Epithelial cell of proximal tubule (primary cell): Measurements from ENCODE around the gene INPP5K. TPM values are rescaled to one million over a fixed set of nuclear protein-coding genes. Genes with fewer than 3 reads are reported as not detected.

Source experiments
- DNase-seq: peaks from one replicate; pipeline ENCODE4 v3.0.0-alpha.2; 2011; ENCODE audit warnings: low read depth
- H3K4me3 ChIP-seq: 2 replicates; pipeline ENCODE4 v1.5.1; 2011; ENCODE audit warnings: low read depth, mild to moderate bottlenecking, low read length
- CTCF ChIP-seq: conservative IDR thresholded peaks from 2 replicates; pipeline ENCODE4 v1.5.1; 2012; ENCODE audit warnings: low read depth, mild to moderate bottlenecking, low read length
- total RNA-seq: library from RNA; depleted of rRNA; stranded (reverse); fragments of >200 nt; gene quantifications from 2 replicates; pipeline ENCODE4 v1.2.3, GENCODE V29; 2015

The INPP5K gene
- total RNA-seq, 1 donor from 2014 or later: 10.7 TPM

GRCh38 chr17:1470755-1471462 lies 45.5 kb downstream of the INPP5K start:
- TF ChIP-seq CTCF: no peak
- no peak overlapping the region for H3K4me3 ChIP-seq
- DNase-seq: no peak

GRCh38 chr17:1470071-1470754 lies 46.2 kb downstream of the INPP5K start:
- no peak for TF ChIP-seq CTCF
- DNase-seq: no peak
- H3K4me3 ChIP-seq: no peak overlapping the region

GRCh38 chr17:1469231-1469852 lies 47.1 kb downstream of the INPP5K start:
- no peak for TF ChIP-seq CTCF
- no peak overlapping the region for H3K4me3 ChIP-seq
- no peak for DNase-seq

- no peak for DNase-seq
- H3K4me3 ChIP-seq: no peak overlapping the region
- TF ChIP-seq CTCF: no peak
Measured at GRCh38 chr17:1467898-1468492, 48.4 kb downstream of the INPP5K start.

- DNase-seq: no peak
- no peak overlapping the region for H3K4me3 ChIP-seq
- TF ChIP-seq CTCF: no peak
Measured at GRCh38 chr17:1467258-1467657, 49.2 kb downstream of the INPP5K start.

- TF ChIP-seq CTCF: no peak
- no peak overlapping the region for H3K4me3 ChIP-seq
- no peak for DNase-seq
Measured at GRCh38 chr17:1464186-1464585, 52.2 kb downstream of the INPP5K start.
